ENCODE results near the gene MEF2D. TPM values are rescaled to one million over a fixed set of nuclear protein-coding genes. Genes with fewer than 3 reads are reported as not detected.

Gene MEF2D
- total RNA-seq, 5 donors from 2014 or later (not counting 1 experiment from before 2014, with no cell fraction given) = 60.7 to 133 (median 79.3) TPM

GRCh38 chr1:156428746-156429288, 71.8 kb downstream of the MEF2D start:
- H3K4me1 ChIP-seq (ENCODE audit: control insufficient read depth in 1 of 2, extremely low read depth in 1 of 2, insufficient read depth in 2 of 2, low read length in 2 of 2) = no peaks in the 10 kb centered on the region
- no peak for DNase-seq
- ATAC-seq (replicated peaks in 1 of 4) = no peak
- H3K27me3 ChIP-seq (replicated peaks in 1 of 2; ENCODE audit: control insufficient read depth in 2 of 2, extremely low read depth in 1 of 2, insufficient read depth in 2 of 2, low read length in 1 of 2) = peaks cover 34 to 66% of the 10 kb centered on the region in 2 experiments
- no peaks in the 10 kb centered on the region for H3K9me3 ChIP-seq
- H3K27me3 Mint-ChIP-seq = peaks cover 82 to 90% of the 10 kb centered on the region in 2 donors
- H3K4me1 Mint-ChIP-seq = no peaks in the 10 kb centered on the region
- no peak overlapping the region for H3K4me3 ChIP-seq (ENCODE audit: control insufficient read depth in 1 of 2, extremely low read depth in 1 of 2, low read length in 1 of 2)
- ChIA-PET POLR2A (no interaction called here), CTCF (interaction anchor here (0.6 to 5.3 kb wide), 2 partner anchors 35 to 43 kb away, joined by 4 to 23 read pairs; no protein-coding TSS in a partner anchor)
- H3K36me3 Mint-ChIP-seq = no peaks in the 10 kb centered on the region
- H3K4me3 Mint-ChIP-seq = no peak overlapping the region
- no peak overlapping the region for H3K27ac ChIP-seq (ENCODE audit: low read length)
- WGBS (ENCODE audit: insufficient coverage) = no CpG with 5 or more reads among the region's 4 CpGs
- H3K27ac Mint-ChIP-seq = no peak overlapping the region
- H3K9me3 Mint-ChIP-seq = no peaks in the 10 kb centered on the region
- no peaks in the 10 kb centered on the region for H3K36me3 ChIP-seq (ENCODE audit: control insufficient read depth in 2 of 2, extremely low read depth in 1 of 2, insufficient read depth in 1 of 2, low read length in 1 of 2)

DNA sequence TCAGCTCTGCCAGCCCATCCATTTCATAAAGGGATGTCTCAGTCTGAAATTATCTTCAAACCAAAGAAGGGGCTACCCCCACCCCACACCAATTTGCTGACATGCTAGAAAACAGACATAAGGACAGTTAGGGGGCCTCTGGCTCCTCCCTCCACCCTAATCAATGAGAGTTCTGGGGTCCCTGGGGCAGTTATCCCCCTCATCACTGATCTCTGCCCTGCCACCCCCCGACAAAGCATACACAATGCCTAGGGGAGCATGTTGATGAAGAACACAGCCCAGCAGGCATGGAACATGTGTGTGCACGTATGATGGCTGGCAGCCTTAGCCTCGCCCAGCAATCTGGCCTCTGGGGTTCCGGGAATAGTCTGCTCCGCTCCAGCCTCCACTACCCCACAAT, 72.6 kb downstream of the MEF2D start:
- Mint-ChIP-seq H3K27ac (no peak overlapping the region), H3K36me3 (no peaks in the 10 kb centered on the region), H3K4me1 (no peaks in the 10 kb centered on the region), H3K9me3 (no peaks in the 10 kb centered on the region), H3K4me3 (no peak overlapping the region), H3K27me3 (peaks cover 81 to 90% of the 10 kb centered on the region in 2 donors)
- H3K27me3 ChIP-seq (replicated peaks in 1 of 2; ENCODE audit: control insufficient read depth in 2 of 2, extremely low read depth in 1 of 2, insufficient read depth in 2 of 2, low read length in 1 of 2) = peaks cover 35 to 68% of the 10 kb centered on the region in 2 experiments
- H3K27ac ChIP-seq (ENCODE audit: low read length) = no peak overlapping the region
- no peaks in the 10 kb centered on the region for H3K36me3 ChIP-seq (ENCODE audit: control insufficient read depth in 2 of 2, extremely low read depth in 1 of 2, insufficient read depth in 1 of 2, low read length in 1 of 2)
- ATAC-seq (replicated peaks in 1 of 4) = no peak
- POLR2A ChIA-PET = no interaction called here
- CTCF ChIA-PET = no interaction called here
- H3K4me3 ChIP-seq (ENCODE audit: control insufficient read depth in 1 of 2, extremely low read depth in 1 of 2, low read length in 1 of 2) = no peak overlapping the region
- H3K9me3 ChIP-seq = no peaks in the 10 kb centered on the region
- no peaks in the 10 kb centered on the region for H3K4me1 ChIP-seq (ENCODE audit: control insufficient read depth in 1 of 2, extremely low read depth in 1 of 2, insufficient read depth in 2 of 2, low read length in 2 of 2)
- 67% methylated on average over 1 of the region's 5 CpGs for WGBS (ENCODE audit: insufficient coverage)
- no peak for DNase-seq

GRCh38 chr1:156425943-156426342, 74.6 kb downstream of the MEF2D start:
- Histone ChIP-seq H3K27ac (ENCODE audit: low read length) (no peak overlapping the region), H3K27me3 (replicated peaks in 1 of 2; ENCODE audit: control insufficient read depth in 2 of 2, extremely low read depth in 1 of 2, insufficient read depth in 2 of 2, low read length in 1 of 2) (peaks cover 29 to 74% of the 10 kb centered on the region in 2 experiments), H3K36me3 (ENCODE audit: control insufficient read depth in 2 of 2, extremely low read depth in 1 of 2, insufficient read depth in 1 of 2, low read length in 1 of 2) (no peaks in the 10 kb centered on the region), H3K9me3 (no peaks in the 10 kb centered on the region), H3K4me3 (ENCODE audit: control insufficient read depth in 1 of 2, extremely low read depth in 1 of 2, low read length in 1 of 2) (no peak overlapping the region), H3K4me1 (ENCODE audit: control insufficient read depth in 1 of 2, extremely low read depth in 1 of 2, insufficient read depth in 2 of 2, low read length in 2 of 2) (peaks cover 4 to 15% of the 10 kb centered on the region in 2 experiments)
- peaks cover 74 to 87% of the 10 kb centered on the region in 2 donors for H3K27me3 Mint-ChIP-seq
- H3K4me1 Mint-ChIP-seq = peaks cover 8 to 9% (median 8%) of the 10 kb centered on the region in 3 donors
- H3K4me3 Mint-ChIP-seq = no peak overlapping the region
- POLR2A ChIA-PET = no interaction called here
- 95% methylated on average over 6 of the region's 7 CpGs for WGBS (ENCODE audit: insufficient coverage)
- CTCF ChIA-PET = interaction anchor here in 1 of 2 donors (0.6 kb wide), 1 partner anchor 40 kb away, joined by 3 read pairs; no protein-coding TSS in a partner anchor
- ATAC-seq (replicated peaks in 1 of 4) = no peak
- no peaks in the 10 kb centered on the region for H3K9me3 Mint-ChIP-seq
- no peak overlapping the region for H3K27ac Mint-ChIP-seq
- no peaks in the 10 kb centered on the region for H3K36me3 Mint-ChIP-seq
- DNase-seq = no peak

DNA sequence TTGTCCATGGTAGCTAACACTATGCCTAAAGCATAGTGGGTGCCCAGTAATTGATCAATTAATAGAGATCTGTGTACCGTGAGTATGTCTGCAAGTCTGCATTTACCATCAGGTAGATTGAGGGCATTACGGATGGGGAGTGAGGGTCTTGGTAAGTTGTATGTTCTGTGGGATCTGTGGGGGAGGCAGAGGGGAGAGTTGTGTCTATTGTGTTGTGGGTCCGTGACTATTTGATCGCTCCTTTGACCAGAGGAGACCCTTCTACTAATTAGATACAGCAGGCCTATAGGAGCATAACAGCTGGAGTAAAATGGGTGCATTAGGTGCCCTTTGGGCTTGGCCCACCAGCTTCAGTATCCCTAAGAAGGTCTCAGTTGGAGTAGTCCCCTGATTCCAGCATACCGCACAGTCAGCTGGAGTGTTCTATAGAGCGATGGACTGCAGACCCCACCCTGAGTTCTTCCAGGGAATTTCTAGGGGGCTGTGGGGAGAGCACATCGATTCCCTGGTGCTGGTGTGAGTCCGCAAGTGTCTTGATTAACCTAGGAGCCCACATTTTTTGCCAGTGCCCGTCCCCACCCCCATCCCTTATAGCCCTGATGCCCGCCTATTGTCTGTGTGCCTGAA, 75.7 kb downstream of the MEF2D start:
- WGBS (ENCODE audit: insufficient coverage) = 72% methylated on average over 2 of the region's 10 CpGs
- H3K4me3 Mint-ChIP-seq = no peak overlapping the region
- no peak for DNase-seq
- Histone ChIP-seq H3K4me3 (ENCODE audit: control insufficient read depth in 1 of 2, extremely low read depth in 1 of 2, low read length in 1 of 2) (no peak overlapping the region), H3K27me3 (replicated peaks in 1 of 2; ENCODE audit: control insufficient read depth in 2 of 2, extremely low read depth in 1 of 2, insufficient read depth in 2 of 2, low read length in 1 of 2) (peaks cover 31 to 74% of the 10 kb centered on the region in 2 experiments), H3K9me3 (no peaks in the 10 kb centered on the region), H3K4me1 (ENCODE audit: control insufficient read depth in 1 of 2, extremely low read depth in 1 of 2, insufficient read depth in 2 of 2, low read length in 2 of 2) (peaks cover 12 to 25% of the 10 kb centered on the region in 2 experiments), H3K27ac (ENCODE audit: low read length) (no peak overlapping the region), H3K36me3 (ENCODE audit: control insufficient read depth in 2 of 2, extremely low read depth in 1 of 2, insufficient read depth in 1 of 2, low read length in 1 of 2) (no peaks in the 10 kb centered on the region)
- H3K27ac Mint-ChIP-seq = no peak overlapping the region
- CTCF ChIA-PET = interaction anchor here (0.6 to 1.1 kb wide), 2 partner anchors 39 to 236 kb away, joined by 4 to 5 read pairs; no protein-coding TSS in a partner anchor
- POLR2A ChIA-PET = no interaction called here
- peaks cover 73 to 90% of the 10 kb centered on the region in 2 donors for H3K27me3 Mint-ChIP-seq
- H3K36me3 Mint-ChIP-seq = no peaks in the 10 kb centered on the region
- H3K4me1 Mint-ChIP-seq = peaks cover 15 to 19% (median 18%) of the 10 kb centered on the region in 3 donors
- ATAC-seq (replicated peaks in 1 of 4) = no peak
- no peaks in the 10 kb centered on the region for H3K9me3 Mint-ChIP-seq

- Mint-ChIP-seq H3K4me3 (no peak overlapping the region), H3K27me3 (peaks cover 74 to 90% of the 10 kb centered on the region in 2 donors), H3K9me3 (no peaks in the 10 kb centered on the region), H3K27ac (no peak overlapping the region), H3K36me3 (no peaks in the 10 kb centered on the region), H3K4me1 (peaks cover 25 to 29% (median 25%) of the 10 kb centered on the region in 3 donors)
- Histone ChIP-seq H3K4me1 (ENCODE audit: control insufficient read depth in 1 of 2, extremely low read depth in 1 of 2, insufficient read depth in 2 of 2, low read length in 2 of 2) (peaks cover 15 to 31% of the 10 kb centered on the region in 2 experiments), H3K4me3 (ENCODE audit: control insufficient read depth in 1 of 2, extremely low read depth in 1 of 2, low read length in 1 of 2) (no peak overlapping the region), H3K9me3 (no peaks in the 10 kb centered on the region), H3K27ac (ENCODE audit: low read length) (no peak overlapping the region), H3K36me3 (ENCODE audit: control insufficient read depth in 2 of 2, extremely low read depth in 1 of 2, insufficient read depth in 1 of 2, low read length in 1 of 2) (no peaks in the 10 kb centered on the region), H3K27me3 (replicated peaks in 1 of 2; ENCODE audit: control insufficient read depth in 2 of 2, extremely low read depth in 1 of 2, insufficient read depth in 2 of 2, low read length in 1 of 2) (peaks cover 36 to 71% of the 10 kb centered on the region in 2 experiments)
- DNase-seq = no peak
- 59% methylated on average over 5 of the region's 7 CpGs for WGBS (ENCODE audit: insufficient coverage)
- ChIA-PET CTCF (interaction anchor here in 1 of 2 donors (0.8 kb wide), 1 partner anchor 22 kb away, joined by 3 read pairs; no protein-coding TSS in a partner anchor), POLR2A (no interaction called here)
- ATAC-seq (replicated peaks in 1 of 4) = no peak
Measured at GRCh38 chr1:156423422-156424352, 76.9 kb downstream of the MEF2D start.

GRCh38 chr1:156422602-156423091, 77.9 kb downstream of the MEF2D start:
- peaks cover 44 to 65% of the 10 kb centered on the region in 2 experiments for H3K27me3 ChIP-seq (replicated peaks in 1 of 2; ENCODE audit: control insufficient read depth in 2 of 2, extremely low read depth in 1 of 2, insufficient read depth in 2 of 2, low read length in 1 of 2)
- no peak for ATAC-seq (replicated peaks in 1 of 4)
- H3K36me3 ChIP-seq (ENCODE audit: control insufficient read depth in 2 of 2, extremely low read depth in 1 of 2, insufficient read depth in 1 of 2, low read length in 1 of 2) = no peaks in the 10 kb centered on the region
- peaks cover 15 to 31% of the 10 kb centered on the region in 2 experiments for H3K4me1 ChIP-seq (ENCODE audit: control insufficient read depth in 1 of 2, extremely low read depth in 1 of 2, insufficient read depth in 2 of 2, low read length in 2 of 2)
- Mint-ChIP-seq H3K4me1 (peaks cover 25 to 29% (median 25%) of the 10 kb centered on the region in 3 donors), H3K27me3 (peaks cover 73 to 90% of the 10 kb centered on the region in 2 donors), H3K4me3 (peak overlapping the region in 1 of 3 donors; percentile 96), H3K36me3 (no peaks in the 10 kb centered on the region), H3K27ac (no peak overlapping the region), H3K9me3 (no peaks in the 10 kb centered on the region)
- 38% methylated on average over 14 of the region's 15 CpGs for WGBS (ENCODE audit: insufficient coverage)
- no peaks in the 10 kb centered on the region for H3K9me3 ChIP-seq
- ChIA-PET POLR2A (interaction anchor here in 1 of 2 donors (0.6 kb wide), 1 partner anchor 1917 kb away, joined by 3 read pairs; no protein-coding TSS in a partner anchor), CTCF (interaction anchor here in 1 of 2 donors (0.8 to 1.2 kb wide), 2 partner anchors 23 to 37 kb away, joined by 3 to 5 read pairs; no protein-coding TSS in a partner anchor)
- DNase-seq = no peak
- H3K4me3 ChIP-seq (ENCODE audit: control insufficient read depth in 1 of 2, extremely low read depth in 1 of 2, low read length in 1 of 2) = no peak overlapping the region
- no peak overlapping the region for H3K27ac ChIP-seq (ENCODE audit: low read length)

Measured in T-cell (primary cell).